Loucy (cell line): Measurements from ENCODE around the gene MIEF1.

ENCODE experiments used
- H2AFZ ChIP-seq: fragments of 200-600 bp; sonication (generic); 2 replicates; pipeline ENCODE4 v1.6.0; 2016; ENCODE audit warnings: antibody characterized with exemption, mild to moderate bottlenecking, low read length, moderate library complexity
- H3F3A ChIP-seq: fragments of 200-600 bp; 2 replicates; pipeline ENCODE4 v1.6.0; 2016; ENCODE audit warnings: antibody characterized with exemption, low read depth, mild to moderate bottlenecking
- H3K27me3 ChIP-seq: fragments of 200-600 bp; sonication (generic); 2 replicates; pipeline ENCODE4 v1.6.1; 2014; ENCODE audit warnings: low read length, mild to moderate bottlenecking; ENCODE audit not compliant: insufficient read depth, poor library complexity, severe bottlenecking
- H3K36me3 ChIP-seq: fragments of 200-600 bp; sonication (generic); 2 replicates; pipeline ENCODE4 v1.6.1; 2016; ENCODE audit warnings: low read length; ENCODE audit not compliant: insufficient read depth
- H3K4me1 ChIP-seq: fragments of 200-600 bp; sonication (generic); 2 replicates; pipeline ENCODE4 v1.5.1; 2014; ENCODE audit warnings: low read length, mild to moderate bottlenecking; ENCODE audit not compliant: insufficient read depth, poor library complexity, severe bottlenecking
- H3K4me2 ChIP-seq: fragments of 200-600 bp; sonication (generic); 2 replicates; pipeline ENCODE4 v1.6.0; 2014; ENCODE audit warnings: antibody characterized with exemption, low read length, low read depth, mild to moderate bottlenecking; ENCODE audit not compliant: poor library complexity, severe bottlenecking
- H3K4me3 ChIP-seq: fragments of 200-600 bp; sonication (generic); 2 replicates; pipeline ENCODE4 v1.5.1; 2014; ENCODE audit warnings: low read length, mild to moderate bottlenecking, mixed read lengths; ENCODE audit not compliant: poor library complexity, severe bottlenecking
- H3K79me2 ChIP-seq: fragments of 200-600 bp; sonication (generic); 2 replicates; pipeline ENCODE4 v1.6.1; 2014; ENCODE audit warnings: low read length; ENCODE audit not compliant: insufficient read depth
- H3K9ac ChIP-seq: fragments of 200-600 bp; sonication (generic); 2 replicates; pipeline ENCODE4 v1.6.0; 2014; ENCODE audit warnings: mild to moderate bottlenecking, low read depth, low read length, moderate library complexity; ENCODE audit not compliant: poor library complexity, severe bottlenecking
- H3K9me2 ChIP-seq: fragments of 200-600 bp; sonication (generic); replicated peaks from 2 replicates; pipeline ENCODE4 v1.6.1; 2016; ENCODE audit warnings: low read depth, low read length, mixed read lengths
- H3K9me3 ChIP-seq: fragments of 200-600 bp; sonication (generic); 2 replicates; pipeline ENCODE4 v1.6.1; 2014; ENCODE audit warnings: mild to moderate bottlenecking, antibody characterized with exemption, low read length, low read depth; ENCODE audit not compliant: insufficient read depth
- H4K20me1 ChIP-seq: fragments of 200-600 bp; sonication (generic); 2 replicates; pipeline ENCODE4 v1.6.0; 2014; ENCODE audit warnings: antibody characterized with exemption, low read length, mild to moderate bottlenecking; ENCODE audit not compliant: insufficient read depth, poor library complexity, severe bottlenecking
- CTCF ChIP-seq: fragments of 200-600 bp; sonication (generic); conservative IDR thresholded peaks from 2 replicates; pipeline ENCODE4 v1.5.1; 2014; ENCODE audit warnings: mild to moderate bottlenecking, antibody characterized with exemption, low read length
- EZH2phosphoT487 ChIP-seq: fragments of 200-600 bp; IDR thresholded peaks from 2 replicates; pipeline ENCODE4 v1.6.1; 2018; ENCODE audit warnings: antibody characterized with exemption, mild to moderate bottlenecking, moderate library complexity, borderline replicate concordance

The MIEF1 gene

DNA sequence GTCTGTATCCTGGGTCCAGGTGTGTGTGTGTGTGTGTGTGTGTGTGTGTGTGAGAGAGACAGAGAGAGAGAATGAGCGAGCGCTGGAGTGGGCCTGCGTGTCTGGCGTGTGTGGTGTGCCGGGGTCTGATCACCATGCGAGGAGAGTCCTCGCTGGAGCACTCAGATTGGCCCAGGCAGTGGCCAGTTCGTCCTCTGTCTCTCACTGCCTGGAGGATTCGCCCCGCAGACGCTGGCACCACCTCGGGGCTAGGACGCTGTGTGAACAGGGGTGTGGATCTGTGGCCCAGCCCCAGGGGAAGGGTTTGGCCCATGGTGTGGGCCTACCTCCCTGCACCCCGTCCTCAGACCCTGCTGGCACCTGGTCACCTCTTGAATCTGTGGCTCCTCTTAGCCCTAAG, 56.9 kb downstream of the MIEF1 start:
- no peaks in the 10 kb centered on the region for H3K9me2 ChIP-seq
- no peaks in the 10 kb centered on the region for H3K79me2 ChIP-seq
- H3K27me3 ChIP-seq: no peaks in the 10 kb centered on the region
- H4K20me1 ChIP-seq: no peaks in the 10 kb centered on the region
- no peak overlapping the region for H3K4me2 ChIP-seq
- H3K36me3 ChIP-seq: no peaks in the 10 kb centered on the region
- H3K9me3 ChIP-seq: no peaks in the 10 kb centered on the region
- no peaks in the 10 kb centered on the region for H3K4me1 ChIP-seq
- no peak overlapping the region for H3K4me3 ChIP-seq
- no peak for TF ChIP-seq CTCF
- TF ChIP-seq EZH2phosphoT487: no peak
- no peak overlapping the region for H2AFZ ChIP-seq
- no peak overlapping the region for H3K9ac ChIP-seq
- H3F3A ChIP-seq: no peaks in the 10 kb centered on the region

GRCh38 chr22:39559456-39560105, 57.5 kb downstream of the MIEF1 start:
- Histone ChIP-seq H3K4me3 (no peak overlapping the region), H3F3A (no peaks in the 10 kb centered on the region), H3K4me2 (no peak overlapping the region), H3K27me3 (no peaks in the 10 kb centered on the region), H3K9ac (no peak overlapping the region), H3K4me1 (no peaks in the 10 kb centered on the region), H3K36me3 (no peaks in the 10 kb centered on the region), H3K79me2 (no peaks in the 10 kb centered on the region), H3K9me2 (no peaks in the 10 kb centered on the region), H3K9me3 (no peaks in the 10 kb centered on the region), H4K20me1 (no peaks in the 10 kb centered on the region), H2AFZ (no peak overlapping the region)
- TF ChIP-seq EZH2phosphoT487 (no peak), CTCF (peak; percentile 78)

- no peaks in the 10 kb centered on the region for H3K9me3 ChIP-seq
- no peak overlapping the region for H3K4me2 ChIP-seq
- no peak overlapping the region for H2AFZ ChIP-seq
- H3K27me3 ChIP-seq: no peaks in the 10 kb centered on the region
- no peak overlapping the region for H3K4me3 ChIP-seq
- TF ChIP-seq CTCF (no peak), EZH2phosphoT487 (no peak)
- H4K20me1 ChIP-seq: no peaks in the 10 kb centered on the region
- no peaks in the 10 kb centered on the region for H3K79me2 ChIP-seq
- H3K9me2 ChIP-seq: no peaks in the 10 kb centered on the region
- no peak overlapping the region for H3K9ac ChIP-seq
- no peaks in the 10 kb centered on the region for H3F3A ChIP-seq
- no peaks in the 10 kb centered on the region for H3K36me3 ChIP-seq
- no peaks in the 10 kb centered on the region for H3K4me1 ChIP-seq
Measured at GRCh38 chr22:39560127-39560526, 58.0 kb downstream of the MIEF1 start.
